Colonic mucosa (tissue), 4 donors: ENCODE results near the gene RPS24. TPM values are rescaled to one million over a fixed set of nuclear protein-coding genes. Genes with fewer than 3 reads are reported as not detected.

Experiments used
- DNase-seq: peaks from one replicate; pipeline ENCODE4 v3.0.0-alpha.2; 2020
- H3K27ac ChIP-seq: fragments of 200-600 bp; one replicate; pipeline ENCODE4 v1.8.0; 2021
- H3K27me3 ChIP-seq: fragments of 200-600 bp; one replicate; pipeline ENCODE4 v1.8.0; 2021
- H3K36me3 ChIP-seq: fragments of 200-600 bp; one replicate; pipeline ENCODE4 v1.8.0; 2021
- H3K4me1 ChIP-seq: fragments of 200-600 bp; one replicate; pipeline ENCODE4 v1.8.0; 2021; ENCODE audit warnings: mild to moderate bottlenecking
- H3K4me3 ChIP-seq: fragments of 200-600 bp; one replicate; pipeline ENCODE4 v1.8.0; 2021
- H3K9ac ChIP-seq, 2 donors: one replicate each; pipeline ENCODE4 v1.7.0; 2013; ENCODE audit warnings: control low read depth in 2 of 2, low read depth in 2 of 2, low read length in 2 of 2
- H3K9me3 ChIP-seq: fragments of 200-600 bp; one replicate; pipeline ENCODE4 v1.8.0; 2021
- CTCF ChIP-seq: fragments of 200-600 bp; IDR thresholded peaks from one replicate; pipeline ENCODE4 v1.8.0; 2022; ENCODE audit warnings: antibody characterized with exemption, mild to moderate bottlenecking
- intact Hi-C: fragments of 100-400 bp; cut with DNase I; formaldehyde crosslinking; loops from one replicate; pipeline ENCODE4 v1.14.1; 2022
- total RNA-seq, 2 donors: library from RNA; stranded (reverse); fragmentation: NEBNext Ultra II Directional in 1 of 2; extraction: Animal tissue kit (Norgen Biotek cat#: 25700) in 1 of 2; gene quantifications; one replicate each; pipeline ENCODE4 v1.2.1, GENCODE V29; 2021
- donor health status: healthy.
- donor health status: DM: no; HTN: no; CAD: no.
- donor health status: DM: no; HTN: no; CAD: no.

Gene RPS24
- total RNA-seq, 2 donors from 2014 or later: 1,326 to 1,370 TPM

GRCh38 chr10:78042752-78043104 is 9.1 kb downstream of the RPS24 start:
- Histone ChIP-seq H3K4me1 (no peaks in the 10 kb centered on the region), H3K9ac (no peak overlapping the region), H3K4me3 (no peak overlapping the region), H3K27ac (no peak overlapping the region), H3K27me3 (no peaks in the 10 kb centered on the region), H3K36me3 (no peaks in the 10 kb centered on the region), H3K9me3 (no peaks in the 10 kb centered on the region)
- DNase-seq: no peak
- intact Hi-C loops: loop anchor here (10.0 kb wide), 1 partner anchor 262 kb away; no protein-coding TSS in a partner anchor
- TF ChIP-seq CTCF: no peak

GRCh38 chr10:78044179-78044578 is 10.5 kb downstream of the RPS24 start:
- H3K4me3 ChIP-seq: no peak overlapping the region
- no peak overlapping the region for H3K27ac ChIP-seq
- H3K9me3 ChIP-seq: no peaks in the 10 kb centered on the region
- H3K4me1 ChIP-seq: no peaks in the 10 kb centered on the region
- TF ChIP-seq CTCF: no peak
- no peaks in the 10 kb centered on the region for H3K27me3 ChIP-seq
- intact Hi-C loops: loop anchor here (10.0 kb wide), 1 partner anchor 261 kb away; no protein-coding TSS in a partner anchor
- DNase-seq: no peak
- no peak overlapping the region for H3K9ac ChIP-seq
- no peaks in the 10 kb centered on the region for H3K36me3 ChIP-seq

GRCh38 chr10:78044699-78045098 is 11.0 kb downstream of the RPS24 start:
- H3K9me3 ChIP-seq: no peaks in the 10 kb centered on the region
- no peak overlapping the region for H3K27ac ChIP-seq
- no peak for TF ChIP-seq CTCF
- intact Hi-C loops: loop anchor here (5.0 to 10.0 kb wide), 4 partner anchors 123 to 1153 kb away; no protein-coding TSS in a partner anchor
- H3K27me3 ChIP-seq: no peaks in the 10 kb centered on the region
- no peak for DNase-seq
- H3K4me1 ChIP-seq: no peaks in the 10 kb centered on the region
- no peak overlapping the region for H3K4me3 ChIP-seq
- H3K9ac ChIP-seq: no peak overlapping the region
- H3K36me3 ChIP-seq: no peaks in the 10 kb centered on the region

GRCh38 chr10:78045237-78045636 is 11.6 kb downstream of the RPS24 start:
- Histone ChIP-seq H3K4me3 (no peak overlapping the region), H3K9ac (no peak overlapping the region), H3K9me3 (no peaks in the 10 kb centered on the region), H3K27ac (no peak overlapping the region), H3K4me1 (no peaks in the 10 kb centered on the region), H3K27me3 (no peaks in the 10 kb centered on the region), H3K36me3 (no peaks in the 10 kb centered on the region)
- no peak for TF ChIP-seq CTCF
- intact Hi-C loops: loop anchor here (5.0 to 10.0 kb wide), 4 partner anchors 122 to 1152 kb away; no protein-coding TSS in a partner anchor
- DNase-seq: no peak

- TF ChIP-seq CTCF: no peak
- Histone ChIP-seq H3K36me3 (no peaks in the 10 kb centered on the region), H3K9me3 (no peaks in the 10 kb centered on the region), H3K4me3 (no peak overlapping the region), H3K27me3 (no peaks in the 10 kb centered on the region), H3K9ac (no peak overlapping the region), H3K4me1 (no peaks in the 10 kb centered on the region), H3K27ac (no peak overlapping the region)
- DNase-seq: no peak
- intact Hi-C loops: loop anchor here (5.0 to 10.0 kb wide), 4 partner anchors 121 to 1151 kb away; no protein-coding TSS in a partner anchor
These were observed 12.2 kb downstream of the RPS24 start for GRCh38 chr10:78045856-78046255.
